CD14-positive monocyte (primary cell): Measurements from ENCODE around the gene AGFG1. TPM values are rescaled to one million over a fixed set of nuclear protein-coding genes. Genes with fewer than 3 reads are reported as not detected.

Experiments used
- DNase-seq, 3 donors: peaks; one replicate each; pipeline ENCODE4 v3.0.0-alpha.2; 2011 to 2022
- H2AFZ ChIP-seq: 2 replicates; pipeline ENCODE4 v1.6.0; 2012; ENCODE audit warnings: mild to moderate bottlenecking, low read depth, low read length, inconsistent platforms; ENCODE audit not compliant: insufficient read depth, poor library complexity, severe bottlenecking
- H3K27ac ChIP-seq, 2 donors: 1 replicate in 1 of 2; 2 replicates in 1 of 2; pipeline ENCODE4 v1.5.1; 2012 to 2013; ENCODE audit warnings: low read length in 2 of 2, control low read depth in 1 of 2, inconsistent platforms in 1 of 2, low read depth in 1 of 2, mild to moderate bottlenecking in 1 of 2
- H3K27me3 ChIP-seq, 2 donors: one replicate each; pipeline versions ENCODE4 v1.6.0 to v1.6.1; 2011 to 2013; ENCODE audit warnings: low read length in 2 of 2; ENCODE audit not compliant: control insufficient read depth in 2 of 2, insufficient read depth in 2 of 2
- H3K36me3 ChIP-seq, 2 donors: replicated peaks in 1 of 2; 1 replicate in 1 of 2; 2 replicates in 1 of 2; pipeline versions ENCODE4 v1.5.1 to v1.6.1; 2012 to 2013; ENCODE audit warnings: low read length in 2 of 2, control low read depth in 1 of 2, inconsistent platforms in 1 of 2, mild to moderate bottlenecking in 1 of 2; ENCODE audit not compliant: insufficient read depth in 2 of 2, control insufficient read depth in 1 of 2
- H3K4me1 ChIP-seq, 2 donors: 1 replicate in 1 of 2; 2 replicates in 1 of 2; pipeline versions ENCODE4 v1.5.1 to v1.6.1; 2012 to 2013; ENCODE audit warnings: low read length in 2 of 2, control low read depth in 1 of 2, inconsistent platforms in 1 of 2, mild to moderate bottlenecking in 1 of 2, moderate library complexity in 1 of 2; ENCODE audit not compliant: insufficient read depth in 2 of 2, control insufficient read depth in 1 of 2
- H3K4me2 ChIP-seq: replicated peaks from 2 replicates; pipeline ENCODE3; 2012; ENCODE audit warnings: low read length, moderate library complexity, mild to moderate bottlenecking; ENCODE audit not compliant: poor library complexity, severe bottlenecking; ENCODE audit errors: extremely low read depth
- H3K4me3 ChIP-seq, 3 experiments: fragments of 200-600 bp in 1 of 3; sonication (generic) in 1 of 3; replicated peaks in 1 of 3; 1 replicate in 2 of 3; 2 replicates in 1 of 3; pipeline ENCODE4 v1.5.1; 2011 to 2013; ENCODE audit warnings: low read length in 3 of 3, mild to moderate bottlenecking in 3 of 3, control low read depth in 2 of 3, low read depth in 2 of 3, inconsistent platforms in 1 of 3, moderate library complexity in 1 of 3
- H3K79me2 ChIP-seq: 2 replicates; pipeline ENCODE4 v1.6.0; 2012; ENCODE audit warnings: mild to moderate bottlenecking, control low read depth, inconsistent platforms, low read length, moderate library complexity; ENCODE audit not compliant: insufficient read depth
- H3K9ac ChIP-seq: 2 replicates; pipeline ENCODE4 v1.6.0; 2017; ENCODE audit warnings: low read length, mild to moderate bottlenecking; ENCODE audit not compliant: insufficient read depth, poor library complexity, severe bottlenecking
- H3K9me3 ChIP-seq, 2 donors: replicated peaks in 1 of 2; 1 replicate in 1 of 2; 2 replicates in 1 of 2; pipeline versions ENCODE4 v1.5.1 to v1.6.1; 2012 to 2013; ENCODE audit warnings: low read length in 2 of 2, control low read depth in 1 of 2; ENCODE audit not compliant: control insufficient read depth in 1 of 2, insufficient read depth in 1 of 2
- H4K20me1 ChIP-seq: 2 replicates; pipeline ENCODE4 v1.6.0; 2012; ENCODE audit warnings: mild to moderate bottlenecking, low read length, control low read depth, moderate library complexity; ENCODE audit not compliant: insufficient read depth
- H3K27ac Mint-ChIP-seq, 7 donors: one replicate each; pipeline ENCODE4 v1.8.0; 2020; ENCODE audit warnings: mild to moderate bottlenecking in 7 of 7, mixed read lengths in 7 of 7, moderate library complexity in 6 of 7, inconsistent platforms in 2 of 7
- H3K27me3 Mint-ChIP-seq, 3 donors: one replicate each; pipeline ENCODE4 v1.8.0; 2021 to 2022; ENCODE audit warnings: low read depth in 3 of 3, mild to moderate bottlenecking in 3 of 3, mixed read lengths in 3 of 3, moderate library complexity in 3 of 3, inconsistent platforms in 1 of 3
- H3K36me3 Mint-ChIP-seq, 2 donors: one replicate each; pipeline ENCODE4 v1.8.0; 2020; ENCODE audit warnings: mixed read lengths in 2 of 2, inconsistent platforms in 1 of 2, mild to moderate bottlenecking in 1 of 2
- H3K4me1 Mint-ChIP-seq: one replicate; pipeline ENCODE4 v1.8.0; 2020; ENCODE audit warnings: mild to moderate bottlenecking, mixed read lengths
- H3K4me3 Mint-ChIP-seq, 2 donors: one replicate each; pipeline ENCODE4 v1.8.0; 2020; ENCODE audit warnings: mild to moderate bottlenecking in 2 of 2, mixed read lengths in 2 of 2, moderate library complexity in 1 of 2
- H3K9me3 Mint-ChIP-seq, 7 donors: one replicate each; pipeline ENCODE4 v1.8.0; 2020 to 2022; ENCODE audit warnings: mixed read lengths in 7 of 7, mild to moderate bottlenecking in 6 of 7, moderate library complexity in 6 of 7, inconsistent platforms in 2 of 7
- CTCF ChIP-seq: fragments of 200-600 bp; IDR thresholded peaks from one replicate; pipeline ENCODE4 v1.8.0; 2022; ENCODE audit warnings: antibody characterized with exemption, mild to moderate bottlenecking
- WGBS: methylation state at CpG from one replicate; pipeline ENCODE4 v1.1.5; 2013; ENCODE audit warnings: missing lambda C conversion rate; ENCODE audit not compliant: insufficient coverage; 5-methylcytosine and 5-hydroxymethylcytosine counted together
- intact Hi-C, 2 donors: fragments of 100-400 bp; cut with micrococcal nuclease; formaldehyde crosslinking; loops; one replicate each; pipeline versions ENCODE4 v1.15.0 to v1.15.1; 2023
- polyA plus RNA-seq, 3 donors: library from polyadenylated mRNA; depleted of rRNA in 1 of 3; unstranded in 2 of 3; stranded (reverse) in 1 of 3; fragments of 300-500 nt in 2 of 3; fragments of >200 nt in 1 of 3; fragmentation: Illumina TruSeq in 2 of 3; gene quantifications; 1 replicate in 2 of 3; 2 replicates in 1 of 3; pipeline ENCODE4 v1.2.3, GENCODE V29; 2012 to 2021

The AGFG1 gene
- polyA plus RNA-seq, 3 donors = 17.3 to 76.1 (median 56.9) TPM

DNA sequence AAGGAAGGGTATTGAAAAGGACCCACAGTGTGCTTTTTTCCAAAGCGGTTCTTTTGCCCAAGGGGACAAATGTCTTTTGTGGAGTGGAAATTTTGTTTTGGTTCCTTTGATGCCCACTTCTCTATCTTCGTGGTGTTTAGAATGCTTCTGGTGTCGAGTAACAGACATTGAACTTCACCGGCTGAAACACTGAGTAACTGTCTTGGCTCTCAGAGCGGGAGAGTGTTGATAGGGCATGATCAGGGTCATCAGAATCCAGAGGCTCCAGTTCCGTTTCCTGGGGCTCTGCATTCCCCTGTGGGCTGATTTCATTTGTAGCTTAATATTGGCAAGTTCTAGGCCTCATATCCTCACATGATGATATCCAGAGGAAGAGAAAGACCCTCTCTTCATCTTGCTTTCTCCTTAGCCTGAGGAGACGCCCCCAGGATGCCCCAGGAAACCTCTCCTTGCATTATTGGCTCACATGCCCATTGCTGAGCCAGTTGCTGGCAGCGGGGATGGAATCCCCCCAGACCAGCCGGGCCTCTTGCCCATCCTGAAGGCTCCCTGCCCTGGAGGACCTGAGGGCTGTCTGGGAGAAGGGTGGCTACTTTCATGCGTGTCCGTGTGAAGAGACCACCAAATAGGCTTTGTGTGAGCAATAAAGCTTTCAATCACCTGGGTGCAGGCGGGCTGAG is 27.9 kb upstream of the AGFG1 start:
- H3K9me3 ChIP-seq = no peaks in the 10 kb centered on the region
- DNase-seq = no peak
- no peak for TF ChIP-seq CTCF
- no peaks in the 10 kb centered on the region for H3K36me3 Mint-ChIP-seq
- no peak overlapping the region for H3K4me3 ChIP-seq
- H2AFZ ChIP-seq = peak overlapping the region; percentile 52
- H4K20me1 ChIP-seq = no peaks in the 10 kb centered on the region
- no peak overlapping the region for H3K9ac ChIP-seq
- no peaks in the 10 kb centered on the region for H3K9me3 Mint-ChIP-seq
- H3K27me3 ChIP-seq = no peaks in the 10 kb centered on the region
- H3K4me2 ChIP-seq = no peak overlapping the region
- no peak overlapping the region for H3K27ac ChIP-seq
- intact Hi-C loops = no loop called here
- no peak overlapping the region for H3K4me3 Mint-ChIP-seq
- H3K4me1 ChIP-seq = peaks cover 21 to 41% of the 10 kb centered on the region in 2 donors
- H3K4me1 Mint-ChIP-seq = peaks cover 41% of the 10 kb centered on the region
- H3K27me3 Mint-ChIP-seq = peaks cover 0 to 1% (median 0%) of the 10 kb centered on the region in 3 donors
- peak overlapping the region in 2 of 7 donors; percentile 77 to 78 for H3K27ac Mint-ChIP-seq
- no peaks in the 10 kb centered on the region for H3K79me2 ChIP-seq
- H3K36me3 ChIP-seq = no peaks in the 10 kb centered on the region
- 79% methylated on average over 5 of the region's 12 CpGs for WGBS

- Histone ChIP-seq H3K9me3 (no peaks in the 10 kb centered on the region), H3K4me2 (no peak overlapping the region), H3K27me3 (no peaks in the 10 kb centered on the region), H3K9ac (no peak overlapping the region), H4K20me1 (no peaks in the 10 kb centered on the region), H3K4me3 (no peak overlapping the region), H3K27ac (no peak overlapping the region), H2AFZ (no peak overlapping the region), H3K4me1 (peaks cover 54 to 71% of the 10 kb centered on the region in 2 donors), H3K79me2 (no peaks in the 10 kb centered on the region), H3K36me3 (no peaks in the 10 kb centered on the region)
- DNase-seq = no peak
- Mint-ChIP-seq H3K36me3 (no peaks in the 10 kb centered on the region), H3K27ac (peak overlapping the region in 1 of 7 donors; percentile 2), H3K4me3 (no peak overlapping the region), H3K4me1 (peaks cover 70% of the 10 kb centered on the region), H3K9me3 (peaks cover 0 to 2% (median 0%) of the 10 kb centered on the region in 7 donors), H3K27me3 (peaks cover 0 to 2% (median 1%) of the 10 kb centered on the region in 3 donors)
- WGBS = 90% methylated on average over 4 of the region's 7 CpGs
- no peak for TF ChIP-seq CTCF
- intact Hi-C loops = no loop called here
These were observed 24.4 kb upstream of the AGFG1 start for GRCh38 chr2:227447606-227448005.
